Stimulated activated CD8-positive, alpha-beta memory T cell treated with anti-CD3 and anti-CD28 coated beads, Interleukin-7, amount 100 ng/mL, for 48 hours (primary cell): ENCODE measurements around the gene OR5D18.
"Not testable (repeated sequence)": the region's sequence is repeated elsewhere in the genome, so short reads cannot be mapped to it uniquely, and the experiment has no call there.

Source experiments
- DNase-seq, 2 donors: peaks; one replicate each; pipeline ENCODE4 v3.0.0-alpha.2; 2020; ENCODE audit warnings: low read depth in 1 of 2; ENCODE audit errors: extremely low read depth in 1 of 2

OR5D18 gene

DNA sequence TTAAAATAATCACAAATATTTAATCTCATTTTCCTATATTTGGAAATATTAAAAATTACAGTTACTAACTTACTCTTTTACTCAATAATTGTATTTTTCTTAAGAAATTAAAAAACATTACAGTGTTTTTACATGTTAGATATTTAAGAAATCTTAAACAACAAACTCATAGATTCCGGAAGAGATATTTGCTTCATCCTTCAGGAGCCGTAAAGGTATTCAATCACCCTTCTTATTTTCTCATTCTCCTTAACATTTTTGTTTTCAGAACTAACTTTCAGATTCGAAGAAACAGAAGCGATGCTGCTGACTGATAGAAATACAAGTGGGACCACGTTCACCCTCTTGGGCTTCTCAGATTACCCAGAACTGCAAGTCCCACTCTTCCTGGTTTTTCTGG, at the start of gene OR5D18:
Gene OR5D18, plus strand, starts transcription at position 301 of the 400 bp plus-strand sequence. Its CDS starts 0 bp downstream, at position 301.
- no peak for DNase-seq

DNA sequence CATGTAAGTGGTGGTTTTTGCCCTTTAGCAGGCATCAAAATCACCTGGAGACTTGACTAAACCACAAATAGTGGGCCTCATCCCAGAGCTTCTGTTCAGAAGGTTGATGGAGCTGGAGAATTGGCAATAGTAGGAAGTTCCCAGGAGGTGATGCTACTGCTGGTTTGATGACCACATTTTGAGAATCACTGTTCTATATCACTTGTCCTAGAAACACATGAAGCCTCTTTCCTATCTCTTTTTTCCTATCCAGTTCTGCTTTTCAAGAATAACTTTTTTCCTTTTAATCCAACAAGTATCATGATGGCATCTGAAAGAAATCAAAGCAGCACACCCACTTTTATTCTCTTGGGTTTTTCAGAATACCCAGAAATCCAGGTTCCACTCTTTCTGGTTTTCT, 46.3 kb upstream of the OR5D18 start, which contains the start of gene OR5D13:
Gene OR5D13, plus strand, starts transcription at position 301 of the 400 bp plus-strand sequence. Its CDS starts 0 bp downstream, at position 301.
- no peak for DNase-seq

DNA sequence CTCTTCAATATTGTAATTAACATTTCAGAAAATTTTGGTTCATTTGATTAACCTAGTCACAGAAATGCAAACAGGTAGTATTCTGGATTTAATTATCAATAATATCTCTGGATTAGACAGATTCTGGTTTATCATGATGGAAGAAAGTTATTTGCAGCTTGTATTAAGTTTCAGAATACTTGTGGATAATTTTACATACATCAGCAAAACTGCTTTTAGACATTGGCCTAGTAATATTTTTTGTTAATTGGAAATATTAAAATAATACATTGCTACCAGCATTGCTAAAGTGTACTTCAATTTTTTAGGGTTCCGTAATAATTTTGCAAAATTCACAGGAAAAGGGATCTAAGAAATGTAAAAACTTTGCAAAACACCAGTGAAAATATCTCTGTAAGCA, 27.8 kb upstream of the OR5D18 start:
- DNase-seq, result no peak

DNA sequence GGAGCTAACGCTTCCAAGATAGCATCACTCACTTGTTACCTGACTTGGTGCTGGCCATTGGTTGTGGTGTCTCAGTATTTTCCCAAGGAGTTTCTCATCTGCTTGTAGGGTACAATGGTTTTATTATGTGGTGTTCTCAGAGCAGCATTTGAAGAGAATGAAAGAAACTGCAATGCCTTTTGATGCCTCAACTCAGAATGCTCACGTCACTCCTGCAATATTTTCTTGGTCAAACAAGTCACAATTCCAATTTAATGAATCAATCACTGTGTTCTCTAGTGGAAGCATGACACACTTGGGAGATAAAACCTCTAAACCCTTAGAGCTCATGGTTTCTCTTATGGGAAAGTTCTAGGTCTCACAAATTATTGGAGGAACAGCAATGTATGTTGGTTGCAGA, 26.1 kb upstream of the OR5D18 start:
- DNase-seq, result no peak

DNA sequence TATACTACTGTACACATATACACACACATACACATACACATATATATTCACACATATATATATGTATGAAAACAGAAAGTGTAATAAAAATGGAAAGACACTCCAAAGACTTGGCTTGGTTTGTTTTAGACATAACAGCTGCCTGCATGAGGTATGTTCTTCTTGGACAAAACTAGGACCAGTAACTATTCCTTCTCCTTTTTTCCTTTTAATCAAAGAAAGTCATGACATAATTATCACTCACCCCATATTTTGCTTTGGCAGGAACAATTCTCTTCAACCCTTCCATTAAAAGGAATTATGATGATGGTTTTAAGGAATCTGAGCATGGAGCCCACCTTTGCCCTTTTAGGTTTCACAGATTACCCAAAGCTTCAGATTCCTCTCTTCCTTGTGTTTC, 24.2 kb upstream of the OR5D18 start, which contains the start of gene OR5D14:
Gene OR5D14, plus strand, starts transcription at position 301 of the 400 bp plus-strand sequence. Its CDS starts 0 bp downstream, at position 301.
- DNase-seq, result no peak

DNA sequence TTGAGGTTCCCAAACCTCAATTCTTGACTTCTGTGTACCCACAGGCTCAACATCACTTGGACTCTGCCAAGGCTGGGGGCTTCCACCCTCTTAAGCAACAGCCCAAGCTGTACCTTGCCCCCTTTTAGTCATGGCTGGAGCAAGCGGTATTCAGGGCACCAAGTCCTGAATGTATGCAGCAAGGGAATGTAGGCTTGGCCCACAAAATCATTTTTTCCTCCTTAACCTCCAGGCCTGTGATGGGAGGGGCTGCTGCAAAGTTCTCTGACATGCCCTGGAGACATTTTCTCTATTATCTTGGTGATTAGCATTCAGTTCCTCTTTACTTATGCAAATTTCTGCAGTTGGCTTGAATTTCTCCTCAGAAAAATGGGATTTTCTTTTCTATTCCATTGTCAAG, 13.2 kb upstream of the OR5D18 start:
- DNase-seq, result no peak

DNA sequence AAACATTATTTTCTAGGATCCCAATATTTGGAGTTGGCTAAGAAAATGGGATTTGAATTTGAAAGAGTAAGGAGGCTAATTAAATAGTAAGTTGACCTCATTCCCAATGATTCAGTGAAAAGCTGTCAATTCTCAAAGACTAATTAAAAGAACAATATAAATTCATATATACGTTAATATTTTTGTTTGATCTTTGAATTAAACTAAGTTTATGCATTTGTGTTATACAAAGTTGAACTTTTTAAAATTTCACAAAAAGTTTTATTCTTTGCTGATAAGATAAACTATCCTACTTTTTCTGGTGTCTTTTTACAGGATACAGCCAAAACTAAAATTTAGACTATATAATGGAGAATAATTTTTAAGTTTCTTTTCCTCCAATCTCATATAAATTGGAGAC, 8.4 kb upstream of the OR5D18 start, which contains the start of gene OR5L1:
Gene OR5L1, plus strand, starts transcription at position 301 of the 400 bp plus-strand sequence. CDS start 100 bp downstream, outside the sequence.
- no peak for DNase-seq

DNA sequence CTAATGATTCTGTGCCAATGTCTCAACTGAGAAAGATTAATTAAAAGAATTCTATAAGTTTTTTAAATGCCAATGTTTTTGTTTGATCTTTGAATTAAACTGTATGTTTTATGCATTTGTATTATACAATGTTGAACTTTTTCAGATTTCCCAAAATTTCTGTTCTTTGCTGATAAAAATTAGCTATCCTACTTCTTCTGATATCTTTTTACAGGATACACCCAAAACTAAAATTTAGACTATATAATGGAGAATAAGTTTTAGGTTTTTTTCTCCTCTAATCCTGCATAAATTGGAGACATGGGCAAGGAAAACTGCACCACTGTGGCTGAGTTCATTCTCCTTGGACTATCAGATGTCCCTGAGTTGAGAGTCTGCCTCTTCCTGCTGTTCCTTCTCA, 7.5 kb downstream of the OR5D18 start, which contains the start of gene OR5L2:
Gene OR5L2, plus strand, starts transcription at position 301 of the 400 bp plus-strand sequence. Its CDS starts 0 bp downstream, at position 301.
- no peak for DNase-seq

DNA sequence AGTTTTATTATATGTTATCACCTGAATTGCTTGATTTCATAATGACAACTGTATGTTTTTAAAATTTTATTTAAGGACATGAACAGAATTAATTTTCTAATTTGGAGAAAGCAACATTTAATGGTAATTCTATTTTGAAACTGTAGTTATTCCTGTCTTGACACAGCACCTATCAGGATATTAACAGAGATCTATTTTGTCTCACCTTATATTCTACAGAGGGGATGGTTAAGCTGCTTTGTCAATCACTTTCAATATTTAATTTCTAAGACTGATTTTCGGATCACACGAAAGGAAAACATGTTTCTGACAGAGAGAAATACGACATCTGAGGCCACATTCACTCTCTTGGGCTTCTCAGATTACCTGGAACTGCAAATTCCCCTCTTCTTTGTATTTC, 19.0 kb downstream of the OR5D18 start, which contains the start of gene OR5D16:
Gene OR5D16, plus strand, starts transcription at position 301 of the 400 bp plus-strand sequence. Its CDS starts 0 bp downstream, at position 301.
- DNase-seq, result no peak

DNA sequence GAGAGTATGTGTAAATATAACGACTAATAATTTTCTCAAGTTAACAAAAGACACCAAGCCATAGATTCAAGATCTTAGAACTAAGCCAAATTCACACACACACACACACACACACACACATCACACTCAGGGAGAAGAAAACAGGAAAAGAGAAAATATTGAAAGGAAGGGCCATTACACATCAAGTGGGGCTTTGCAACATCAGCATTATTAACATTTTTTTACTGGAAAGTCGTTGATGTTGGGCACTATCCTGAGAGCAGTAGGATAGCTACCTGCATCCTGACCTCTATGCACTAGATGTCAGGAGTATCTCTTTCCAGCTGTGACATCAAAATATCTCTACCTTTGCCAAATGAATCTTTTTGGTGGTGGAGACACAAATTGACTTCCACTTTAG, 28.0 kb downstream of the OR5D18 start:
- no peak for DNase-seq

DNA sequence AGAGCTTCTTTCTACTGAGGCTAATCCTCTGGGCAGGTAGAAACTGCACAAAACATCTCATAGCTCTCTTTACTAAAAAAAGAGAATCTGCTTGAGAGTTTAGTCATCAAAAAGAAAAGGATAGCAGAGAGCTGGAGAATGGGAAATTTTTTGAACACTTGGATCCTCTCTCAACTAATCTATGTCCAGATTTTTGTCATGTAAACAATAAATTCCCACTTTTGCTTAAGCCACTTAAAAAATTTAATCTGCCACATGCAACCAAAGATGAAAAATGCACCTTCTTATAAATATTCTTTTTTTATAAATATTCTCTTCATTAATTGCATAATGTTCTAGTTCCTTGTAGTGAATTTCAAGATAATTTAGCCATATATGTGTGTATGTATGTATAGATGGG, 29.6 kb downstream of the OR5D18 start:
- no peak for DNase-seq

DNA sequence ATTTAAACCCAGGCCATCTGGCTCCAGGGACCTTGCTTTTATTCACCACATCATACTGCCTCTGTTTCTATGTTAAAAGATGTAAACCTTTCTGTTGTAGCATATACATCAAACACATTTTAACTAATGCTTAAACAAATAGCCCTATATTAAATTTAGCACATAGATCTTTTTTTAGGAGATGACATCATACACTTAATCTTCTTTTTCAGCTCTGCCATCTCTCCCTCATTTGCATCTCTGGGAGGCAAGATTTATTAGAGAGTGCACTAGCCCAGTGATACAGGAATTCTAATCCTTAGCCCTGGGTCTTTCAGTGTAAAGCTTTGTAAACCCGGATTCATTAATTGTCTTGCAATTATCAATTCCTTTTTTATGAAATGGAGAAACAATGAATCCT, 32.7 kb downstream of the OR5D18 start:
- no peak for DNase-seq

DNA sequence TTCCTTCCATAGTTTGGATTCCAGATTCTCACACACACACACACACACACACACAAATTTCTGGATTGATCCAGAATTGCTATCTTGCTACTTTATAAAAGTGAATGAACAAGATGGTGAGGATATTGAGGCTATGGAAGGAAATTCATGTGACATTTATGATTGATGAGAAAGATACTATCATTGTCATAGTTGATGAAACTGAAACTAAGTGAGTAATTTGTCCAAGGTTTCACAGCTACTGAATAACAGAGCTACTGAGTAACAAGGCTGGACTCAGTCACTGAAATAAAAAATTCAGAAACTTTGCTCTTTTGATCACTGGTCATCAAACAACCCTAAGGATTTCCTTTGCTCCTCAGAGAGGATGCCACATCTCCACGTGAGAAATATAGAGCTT, 35.3 kb downstream of the OR5D18 start:
- DNase-seq, result no peak

DNA sequence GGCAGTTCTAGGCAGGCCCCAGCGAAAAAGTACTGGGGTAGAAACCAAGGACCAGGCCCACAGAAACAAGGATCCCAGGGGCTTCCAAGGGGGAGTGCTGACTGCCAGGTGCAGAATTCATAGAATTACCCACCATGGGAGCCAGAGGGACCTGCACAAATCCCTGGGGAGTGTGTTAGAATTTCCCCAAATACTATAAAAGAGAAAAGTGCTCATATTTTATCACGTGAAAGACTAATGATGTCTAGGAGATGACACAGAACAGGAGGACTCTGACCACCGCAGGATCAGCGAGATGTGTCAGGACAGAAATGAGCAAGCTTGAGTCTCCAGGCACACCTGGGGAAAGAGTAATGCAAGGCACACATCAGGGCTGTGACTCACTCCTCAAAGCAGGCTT, 47.9 kb downstream of the OR5D18 start:
- not testable (repeated sequence) for DNase-seq
